Erythroblast (primary cell): ENCODE results near the gene TM4SF20.

Experiments used
- DNase-seq, 2 experiments: peaks; one replicate each; lab custom pipeline; 2025; lab: John Stamatoyannopoulos, UW
- GATA1 ChIP-seq: IDR thresholded peaks from 2 replicates; pipeline ENCODE4 v1.6.1; 2011; ENCODE audit warnings: low read depth, mild to moderate bottlenecking, control low read depth, low read length, moderate library complexity
- POLR2A ChIP-seq: IDR thresholded peaks from 2 replicates; pipeline ENCODE4 v1.6.1; 2011; ENCODE audit warnings: mild to moderate bottlenecking, low read length

The TM4SF20 gene

GRCh38 chr2:227324642-227324994 lies 54.5 kb downstream of the TM4SF20 start:
- TF ChIP-seq POLR2A, result no peak
- TF ChIP-seq GATA1, result no peak
- no peak for DNase-seq

GRCh38 chr2:227323818-227324217 lies 55.3 kb downstream of the TM4SF20 start:
- no peak for TF ChIP-seq GATA1
- TF ChIP-seq POLR2A, result no peak
- no peak for DNase-seq

- peak in 1 of 2 experiments; percentile 63 for DNase-seq
- TF ChIP-seq GATA1 (no peak), POLR2A (no peak)
These were observed 56.4 kb downstream of the TM4SF20 start for GRCh38 chr2:227322530-227323205.

- no peak for DNase-seq
- TF ChIP-seq GATA1 (no peak), POLR2A (no peak)
These were observed 58.6 kb downstream of the TM4SF20 start for GRCh38 chr2:227320305-227321094.

- TF ChIP-seq GATA1 (no peak), POLR2A (no peak)
- no peak for DNase-seq
These were observed 61.3 kb downstream of the TM4SF20 start for GRCh38 chr2:227317834-227318233.

GRCh38 chr2:227313310-227313709 lies 65.8 kb downstream of the TM4SF20 start:
- DNase-seq, result no peak
- TF ChIP-seq GATA1 (no peak), POLR2A (no peak)

- TF ChIP-seq GATA1 (no peak), POLR2A (no peak)
- no peak for DNase-seq
These were observed 66.5 kb downstream of the TM4SF20 start for GRCh38 chr2:227312579-227312978.
